GM19193 (cell line): ENCODE results near the gene C16orf78.

Experiments
- POLR2A ChIP-seq: IDR thresholded peaks from 4 replicates; pipeline ENCODE4 v1.6.1; 2011; ENCODE audit not compliant: insufficient read depth, insufficient read length; ENCODE audit errors: extremely low read depth

Gene C16orf78, protein sequence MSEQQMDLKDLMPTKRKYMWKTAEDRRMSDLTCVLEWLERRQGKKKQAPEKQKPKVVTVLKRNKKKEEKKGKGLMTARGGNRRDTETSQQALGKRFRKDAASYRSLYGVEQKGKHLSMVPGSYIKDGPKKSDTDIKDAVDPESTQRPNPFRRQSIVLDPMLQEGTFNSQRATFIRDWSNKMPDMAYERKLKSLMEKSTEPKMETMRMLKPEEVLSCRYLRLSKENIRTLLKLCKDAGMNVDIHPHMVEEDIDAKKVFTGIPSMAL

DNA sequence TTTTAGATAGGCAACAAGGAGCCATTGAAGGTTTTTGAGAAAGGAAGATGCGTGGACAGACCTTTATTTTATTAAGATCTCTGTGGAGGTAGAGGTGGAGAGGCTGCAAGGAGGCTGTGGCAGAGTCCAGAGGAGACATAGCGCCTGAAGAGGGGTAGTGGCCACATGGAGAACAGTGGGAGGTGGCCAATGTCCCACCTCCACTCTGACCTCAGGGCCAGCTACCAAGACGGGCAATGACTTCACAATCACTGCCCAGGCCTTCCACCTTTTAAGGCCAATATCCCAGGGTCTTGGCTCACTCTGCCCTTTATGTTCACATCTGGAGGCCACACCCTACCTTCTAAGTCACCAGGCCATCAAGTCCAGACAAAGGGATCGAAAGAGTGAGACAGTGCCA lies at the start of gene C16orf78:
C16orf78 (plus strand) TSS at position 301 of the 400 bp plus-strand sequence. CDS start 136 bp downstream, outside the sequence.
- no peak for TF ChIP-seq POLR2A

DNA sequence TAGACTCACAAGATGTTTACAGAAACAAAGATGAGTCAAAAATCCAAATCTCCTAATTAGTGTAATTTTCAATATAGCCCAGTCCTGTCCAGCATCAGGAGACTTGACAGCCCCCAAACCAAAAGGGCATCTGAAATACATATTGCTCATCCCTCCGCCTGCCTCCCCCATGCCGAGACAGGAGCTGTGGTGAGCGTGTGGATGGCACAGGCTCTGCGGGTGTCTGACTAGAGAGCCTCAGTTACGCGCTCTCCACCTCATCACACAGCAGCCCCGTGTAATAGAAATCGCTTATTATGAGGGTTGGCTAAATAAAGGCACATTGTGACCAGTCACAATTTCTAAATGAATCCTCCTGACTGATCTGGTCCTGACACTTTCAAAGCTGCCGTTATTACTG lies 48.9 kb upstream of the C16orf78 start:
- no peak for TF ChIP-seq POLR2A

DNA sequence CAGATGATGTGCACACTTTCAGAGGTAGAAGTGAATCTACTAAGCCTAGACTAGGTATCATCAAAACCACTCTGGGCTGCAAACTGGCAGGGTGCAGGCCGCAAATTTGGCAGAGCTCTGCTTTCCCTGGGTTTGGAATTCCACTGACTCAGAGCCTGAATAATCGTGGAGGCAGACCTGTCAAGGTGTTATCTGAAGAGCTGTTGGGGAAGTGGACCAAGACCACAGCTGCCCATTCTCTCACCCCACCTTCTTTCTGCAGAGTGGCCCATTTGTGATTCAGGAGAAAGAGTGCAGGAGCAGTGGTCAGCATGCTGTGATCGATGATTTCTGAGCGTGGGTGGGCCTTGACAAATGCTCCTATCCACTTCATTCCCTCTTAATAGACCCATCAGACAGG lies 46.1 kb upstream of the C16orf78 start:
- no peak for TF ChIP-seq POLR2A

DNA sequence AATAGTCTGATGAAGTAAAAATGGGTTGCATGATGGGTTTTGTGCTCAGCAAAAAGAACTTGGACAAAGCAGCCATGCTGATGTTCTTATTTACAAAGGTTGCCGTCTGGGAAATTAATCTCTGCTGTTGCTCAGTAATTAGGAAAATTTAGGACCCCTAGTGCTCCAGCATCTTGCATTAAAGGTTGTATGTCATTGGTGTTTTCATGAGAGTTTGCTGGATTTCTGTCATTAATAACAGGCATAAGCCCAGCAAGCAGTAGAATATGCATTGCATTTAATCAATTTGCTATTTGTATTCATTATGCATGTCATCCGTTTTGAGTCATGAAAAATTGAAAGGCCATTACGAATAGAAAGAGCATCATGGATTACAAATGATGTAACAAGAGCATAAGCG lies 45.3 kb upstream of the C16orf78 start:
- TF ChIP-seq POLR2A = no peak

DNA sequence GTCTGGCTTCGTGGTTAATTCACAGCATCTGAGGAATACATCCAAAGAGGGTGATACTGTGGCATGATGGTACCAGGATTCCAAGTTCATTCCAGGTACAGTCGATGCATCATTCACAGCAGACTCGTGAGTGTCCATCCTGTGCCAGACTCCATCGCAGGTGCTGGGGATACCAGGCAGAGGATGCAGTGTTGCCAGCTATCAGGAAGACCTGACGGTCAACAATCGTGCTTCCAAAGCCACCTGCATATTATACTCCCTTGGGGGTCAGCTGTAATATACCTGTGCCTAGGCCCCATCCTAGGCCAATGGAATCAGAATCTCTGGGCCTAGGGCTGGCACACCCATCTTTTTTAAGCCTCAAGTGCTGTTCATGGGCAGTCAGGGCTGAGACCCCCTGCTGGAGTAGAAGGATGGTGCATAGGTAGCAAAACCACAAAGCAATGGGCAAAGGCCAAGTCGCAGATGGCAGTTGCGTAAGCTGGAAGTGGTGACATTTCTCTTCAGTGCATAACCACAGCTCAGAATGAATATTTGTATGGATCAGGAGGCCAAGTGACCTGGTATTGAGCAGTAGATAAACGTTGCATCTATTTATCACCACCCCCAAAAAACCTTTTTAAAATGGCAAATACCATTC lies 42.9 kb upstream of the C16orf78 start:
- TF ChIP-seq POLR2A = no peak

DNA sequence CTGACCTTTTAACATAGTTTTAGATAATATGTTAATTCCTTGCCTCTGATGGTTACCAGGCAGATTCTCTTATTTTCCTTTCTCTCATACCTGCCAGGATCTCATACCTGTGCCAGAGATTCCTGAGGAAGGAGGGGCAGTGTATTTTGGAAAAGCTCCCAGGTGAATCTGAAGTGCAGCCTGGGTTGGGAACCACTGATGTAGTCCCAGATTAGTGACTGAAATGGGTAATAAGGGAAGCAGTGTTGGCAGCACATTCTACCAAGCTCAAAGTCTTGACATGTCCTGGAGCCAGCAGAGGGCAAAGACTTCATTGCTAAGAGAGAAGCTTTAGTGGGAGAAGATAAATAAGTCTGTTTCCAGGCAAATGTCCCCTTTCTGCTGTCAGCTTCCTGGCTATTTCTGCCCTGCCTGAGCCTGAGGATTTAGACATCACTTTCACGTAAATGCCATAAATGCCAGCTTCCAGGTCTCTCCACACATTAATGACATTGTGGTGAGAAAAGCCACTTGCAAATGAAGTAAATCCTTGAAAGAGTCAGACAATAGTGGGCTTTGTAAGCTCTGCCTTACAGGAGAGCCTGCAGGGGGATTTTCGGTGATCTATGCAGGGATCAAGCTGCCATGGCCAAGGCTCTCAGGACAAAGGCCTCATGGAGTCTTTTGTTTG lies 40.9 kb upstream of the C16orf78 start:
- TF ChIP-seq POLR2A = no peak

DNA sequence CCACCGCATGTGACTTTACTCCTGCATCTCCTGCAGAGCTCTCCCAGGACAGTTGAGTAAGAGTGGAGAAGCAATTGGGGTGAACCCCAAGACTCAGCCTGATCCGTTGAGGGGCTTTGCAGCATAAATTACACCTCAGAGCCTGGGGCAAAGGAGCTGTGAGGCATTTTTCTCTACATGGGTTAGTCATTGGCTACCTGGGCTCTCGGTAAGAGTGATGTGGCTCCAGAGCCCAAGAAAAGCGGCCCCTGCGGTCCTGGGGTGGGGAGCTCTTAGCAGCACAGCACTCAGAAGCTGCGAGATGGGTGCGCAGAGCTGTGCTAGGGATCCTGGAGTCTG lies 40.4 kb upstream of the C16orf78 start:
- TF ChIP-seq POLR2A = no peak

DNA sequence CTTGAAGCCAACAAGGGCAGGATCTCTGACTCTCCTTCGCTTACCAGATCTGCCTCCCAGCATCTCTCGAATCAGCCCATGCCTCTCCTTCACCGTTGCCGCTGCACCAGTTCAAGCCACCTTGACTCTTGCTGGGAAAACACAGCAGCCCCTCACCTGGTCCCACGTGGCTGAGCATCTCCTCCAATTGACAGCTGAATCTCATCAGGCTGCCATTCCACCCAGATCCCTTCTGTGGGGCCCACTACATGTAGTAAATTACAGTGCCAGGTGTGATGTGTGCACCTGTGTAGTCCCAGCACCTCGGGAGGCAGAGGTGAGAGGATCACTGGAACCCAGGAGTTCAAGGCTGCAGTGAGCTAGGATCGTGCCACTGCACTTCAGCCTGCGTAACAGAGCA lies 37.8 kb upstream of the C16orf78 start:
- TF ChIP-seq POLR2A = no peak

DNA sequence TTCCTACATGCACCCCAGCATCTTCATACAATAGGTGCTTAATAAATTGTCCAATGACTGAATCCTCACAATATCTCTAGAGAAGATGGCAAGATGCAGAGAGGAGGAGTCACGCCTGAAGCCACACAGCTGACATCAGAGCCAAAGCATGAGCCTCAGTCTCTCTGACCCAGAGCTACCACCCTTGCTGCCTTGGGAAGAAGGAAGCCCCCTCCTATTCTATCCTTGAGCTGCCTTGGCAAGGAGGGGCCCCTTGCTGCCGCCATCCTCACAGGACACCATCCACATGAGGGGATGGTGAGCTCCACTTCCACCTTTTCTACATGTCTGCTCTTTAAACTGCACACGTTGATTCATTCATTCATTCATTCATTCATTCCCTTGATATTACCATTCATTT lies 37.0 kb upstream of the C16orf78 start:
- TF ChIP-seq POLR2A = no peak

DNA sequence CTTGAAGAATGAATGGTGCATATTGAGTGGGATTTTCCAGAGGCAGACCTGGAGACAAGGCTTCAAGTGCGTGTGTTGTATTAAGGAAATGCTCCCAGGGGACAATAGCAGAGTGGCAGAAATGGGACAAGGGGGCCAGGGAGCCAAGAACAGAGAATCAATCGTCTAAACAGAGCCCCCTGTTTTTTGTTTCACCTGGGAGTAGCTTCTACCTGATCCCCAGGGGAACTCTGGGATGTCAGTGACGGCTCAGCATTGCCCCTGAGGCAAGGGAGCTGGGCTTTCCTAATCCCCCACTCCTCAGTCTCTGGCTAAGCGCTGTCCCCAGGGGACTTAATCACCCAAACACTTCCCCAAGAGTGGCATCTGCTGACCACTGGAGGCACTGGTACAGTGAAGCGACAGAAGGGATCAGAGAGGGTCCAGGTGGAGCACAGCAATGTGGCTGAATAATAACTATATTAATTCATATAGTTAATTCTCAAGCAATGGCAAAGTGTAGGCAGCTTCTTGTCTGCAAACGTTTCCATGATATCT lies 35.7 kb upstream of the C16orf78 start:
- TF ChIP-seq POLR2A = no peak

DNA sequence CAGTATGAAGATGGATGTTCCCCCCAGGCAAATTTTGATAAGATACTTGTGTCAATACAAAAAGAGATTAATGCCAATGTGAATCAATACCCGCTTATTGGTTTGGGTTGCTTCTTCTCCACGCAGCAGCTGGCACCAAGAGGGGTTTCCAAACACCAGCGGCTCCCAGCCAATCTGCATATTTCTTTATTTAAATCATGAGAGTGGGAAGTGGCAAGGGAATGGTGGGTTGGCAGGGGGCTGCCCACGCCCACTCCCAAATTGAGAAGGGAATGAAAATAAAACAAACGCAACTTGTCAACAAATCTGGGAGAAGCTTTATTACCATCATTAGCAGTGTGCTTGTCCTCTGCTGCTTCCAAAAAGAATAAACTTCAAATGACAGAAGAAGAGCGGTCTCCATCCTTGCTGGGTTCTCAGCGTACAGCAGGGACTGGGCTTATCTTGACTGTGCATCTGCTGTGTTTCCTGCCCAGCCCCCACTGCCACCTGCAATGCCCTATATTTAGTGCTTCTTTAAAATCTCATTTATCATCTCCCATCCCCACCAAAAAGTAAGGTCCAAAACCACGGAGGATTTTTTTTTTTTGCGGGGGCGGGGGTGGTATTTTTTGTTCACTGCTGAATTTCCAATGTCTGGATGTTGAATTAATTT lies 34.9 kb upstream of the C16orf78 start:
- TF ChIP-seq POLR2A = no peak

DNA sequence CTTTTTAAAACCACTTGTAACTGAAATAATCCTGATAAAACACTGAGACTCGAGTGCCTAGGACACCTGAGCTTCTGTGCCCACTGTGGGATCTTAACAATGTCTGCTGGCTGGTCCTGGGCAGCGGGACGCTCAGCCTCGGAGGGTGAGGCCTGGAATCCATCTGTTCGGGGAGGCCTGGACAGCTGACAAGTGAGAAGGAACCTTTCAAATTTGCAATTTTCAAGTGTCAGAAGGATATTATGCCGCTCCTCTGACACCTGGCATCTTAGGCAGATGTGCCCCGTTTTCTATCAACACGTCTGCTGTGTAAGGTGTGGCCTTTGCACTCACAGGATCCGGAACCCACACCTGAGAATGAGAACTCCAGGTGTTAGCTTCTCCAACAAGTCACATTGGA lies 33.1 kb upstream of the C16orf78 start:
- TF ChIP-seq POLR2A = no peak

DNA sequence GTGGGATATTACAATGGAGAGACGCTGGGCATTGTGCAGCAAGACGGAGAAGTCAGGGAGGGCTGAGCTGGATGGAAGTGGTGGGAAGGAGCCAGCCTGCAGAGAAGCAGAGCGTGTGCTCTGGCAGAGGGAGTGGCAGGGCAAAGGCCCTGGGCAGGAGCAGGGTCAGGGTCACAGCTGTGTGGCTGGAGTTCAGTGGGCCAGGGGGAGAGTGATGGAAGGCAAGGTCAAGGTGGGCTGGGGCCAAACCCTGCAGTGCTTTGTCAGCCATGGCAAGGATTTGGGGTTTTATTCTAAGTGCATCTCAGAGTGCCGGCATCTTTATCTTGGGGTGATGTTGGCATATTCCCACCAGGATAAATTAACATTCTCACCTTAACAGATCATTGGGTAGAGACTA lies 31.9 kb upstream of the C16orf78 start:
- no peak for TF ChIP-seq POLR2A

DNA sequence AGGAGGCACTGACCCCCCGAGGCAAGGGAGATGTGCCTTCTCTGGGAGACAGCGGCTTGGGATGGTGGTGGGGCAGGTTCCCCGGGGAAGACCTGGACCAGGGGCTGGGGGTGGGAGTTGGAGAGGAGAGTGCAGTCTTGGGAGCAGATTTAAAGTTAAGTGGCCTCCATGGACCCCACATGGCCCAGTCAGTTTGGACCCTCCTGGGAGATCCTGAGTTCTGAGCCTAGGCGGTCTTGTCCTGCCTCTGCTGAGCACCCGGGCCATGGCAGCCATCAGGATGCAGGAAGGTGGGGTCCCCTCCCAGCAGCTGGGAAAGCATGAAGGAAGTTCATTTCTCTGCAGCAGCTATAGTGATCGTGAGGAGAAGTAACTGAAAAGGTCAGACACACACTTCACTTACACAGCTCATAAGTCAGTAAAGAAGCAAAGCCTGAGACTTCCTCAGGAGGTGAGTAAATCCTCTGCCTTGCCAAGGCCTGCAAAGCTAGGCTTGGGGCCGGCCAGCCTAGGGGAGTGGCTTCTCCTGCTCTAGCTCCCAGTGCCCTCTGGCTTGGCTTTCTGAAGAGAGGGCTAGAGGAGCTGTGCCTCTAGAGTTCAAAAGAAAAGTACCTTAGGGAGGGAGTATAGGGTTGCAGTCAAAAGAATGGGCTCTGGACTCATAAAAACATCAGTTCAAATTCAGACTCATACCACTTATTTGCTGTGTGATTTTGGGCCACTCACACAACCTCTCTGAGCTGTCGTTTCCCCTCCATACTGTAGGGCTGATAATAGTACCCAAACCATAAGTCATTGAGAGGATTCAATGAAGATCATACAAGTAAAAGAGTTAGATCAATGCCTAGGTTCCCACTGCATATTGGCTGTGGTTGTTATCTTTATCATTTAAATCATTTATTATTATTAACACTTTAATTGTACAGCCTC lies 31.0 kb upstream of the C16orf78 start:
- TF ChIP-seq POLR2A = no peak
